Prostate gland (tissue), 2 donors: ENCODE data around the gene HIVEP3. TPM values are rescaled to one million over a fixed set of nuclear protein-coding genes. Genes with fewer than 3 reads are reported as not detected.

Source experiments
- DNase-seq: peaks from one replicate; pipeline ENCODE4 v3.0.0-alpha.2; 2019; ENCODE audit warnings: low spot score
- H3K27ac ChIP-seq, 2 donors: fragments of 200-600 bp; sonication (generic); 2 replicates each; pipeline ENCODE4 v1.5.1; 2017 to 2019
- H3K27me3 ChIP-seq: fragments of 200-600 bp; sonication (generic); replicated peaks from 2 replicates; pipeline ENCODE4 v1.5.1; 2019; ENCODE audit not compliant: insufficient read depth
- H3K36me3 ChIP-seq, 2 donors: fragments of 200-600 bp; sonication (generic); 1 replicate in 1 of 2; 2 replicates in 1 of 2; pipeline versions ENCODE4 v1.5.1 to v1.8.1; 2017 to 2019
- H3K4me1 ChIP-seq: fragments of 200-600 bp; sonication (generic); replicated peaks from 2 replicates; pipeline ENCODE4 v1.5.1; 2019
- H3K4me3 ChIP-seq, 2 donors: fragments of 200-600 bp; sonication (generic); 2 replicates each; pipeline ENCODE4 v1.5.1; 2017 to 2019
- H3K9me3 ChIP-seq: fragments of 200-600 bp; sonication (generic); 2 replicates; pipeline ENCODE4 v1.5.1; 2017
- CTCF ChIP-seq, 4 experiments: fragments of 200-600 bp in 2 of 4; fragments of 450-650 bp in 2 of 4; sonication (generic) in 2 of 4; IDR thresholded peaks; 1 replicate in 3 of 4; 2 replicates in 1 of 4; pipeline ENCODE4 v1.5.1; 2016 to 2019; ENCODE audit warnings: antibody characterized with exemption in 4 of 4, mild to moderate bottlenecking in 2 of 4, moderate library complexity in 2 of 4
- POLR2A ChIP-seq: fragments of 450-650 bp; IDR thresholded peaks from one replicate; pipeline ENCODE4 v1.6.1; 2016; ENCODE audit warnings: antibody characterized with exemption, mild to moderate bottlenecking
- POLR2AphosphoS5 ChIP-seq: sonication (generic); formaldehyde crosslinking; IDR thresholded peaks from one replicate; pipeline ENCODE4 v1.6.1; 2017; ENCODE audit warnings: antibody characterized with exemption
- WGBS: methylation state at CpG from one replicate; pipeline ENCODE4 v1.1.5; 2018; 5-methylcytosine and 5-hydroxymethylcytosine counted together
- intact Hi-C: fragments of 100-400 bp; cut with DNase I; formaldehyde crosslinking; loops from one replicate; pipeline ENCODE4 v1.14.2; 2022
- total RNA-seq, 2 donors: library from RNA; depleted of rRNA; stranded (reverse); fragments of >200 nt; gene quantifications; one replicate each; pipeline ENCODE4 v1.1.0, GENCODE V29; 2016

The HIVEP3 gene
- total RNA-seq, 2 donors from 2014 or later, result 9.3 to 11.2 TPM

- Histone ChIP-seq H3K27me3 (no peaks in the 10 kb centered on the region), H3K4me1 (peaks cover 7% of the 10 kb centered on the region), H3K27ac (no peak overlapping the region), H3K36me3 (no peaks in the 10 kb centered on the region), H3K9me3 (no peaks in the 10 kb centered on the region), H3K4me3 (no peak overlapping the region)
- 63% methylated on average over 10 of the region's 10 CpGs for WGBS
- DNase-seq, result no peak
- intact Hi-C loops, result no loop called here
- TF ChIP-seq POLR2AphosphoS5 (no peak), CTCF (IDR thresholded peaks at IDR 0.05) (no peak), POLR2A (no peak)
Measured at GRCh38 chr1:41619511-41620364, 299.0 kb downstream of the HIVEP3 start.

DNA sequence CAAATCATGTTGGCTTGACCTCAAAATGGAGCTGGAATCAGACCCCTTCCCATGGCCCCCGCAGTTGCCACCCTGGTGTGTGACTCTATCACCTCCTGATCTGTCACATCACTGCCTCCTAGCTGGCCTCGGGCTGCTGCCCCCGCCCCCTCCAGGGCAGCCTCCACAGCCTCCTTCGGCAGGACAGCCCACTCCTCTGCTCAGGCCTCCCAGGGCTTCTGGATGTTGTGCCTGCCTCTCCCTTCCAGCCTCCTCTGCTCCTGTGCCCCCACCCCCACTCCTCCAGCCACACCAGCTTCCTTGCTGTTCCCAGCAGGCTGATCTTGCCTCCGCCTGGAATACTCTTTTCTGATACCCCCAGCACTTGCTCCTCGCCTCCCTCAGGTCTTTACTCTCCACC lies 299.9 kb downstream of the HIVEP3 start:
- DNase-seq, result no peak
- no peak overlapping the region for H3K4me3 ChIP-seq
- intact Hi-C loops, result no loop called here
- no peaks in the 10 kb centered on the region for H3K36me3 ChIP-seq
- WGBS, result 81% methylated on average over 6 of the region's 6 CpGs
- H3K27ac ChIP-seq, result peak overlapping the region in 1 of 2 donors; percentile 28
- no peak for TF ChIP-seq POLR2AphosphoS5
- no peak for TF ChIP-seq CTCF (IDR thresholded peaks at IDR 0.05)
- TF ChIP-seq POLR2A, result no peak
- H3K4me1 ChIP-seq, result peaks cover 7% of the 10 kb centered on the region
- no peaks in the 10 kb centered on the region for H3K27me3 ChIP-seq
- H3K9me3 ChIP-seq, result no peaks in the 10 kb centered on the region

DNA sequence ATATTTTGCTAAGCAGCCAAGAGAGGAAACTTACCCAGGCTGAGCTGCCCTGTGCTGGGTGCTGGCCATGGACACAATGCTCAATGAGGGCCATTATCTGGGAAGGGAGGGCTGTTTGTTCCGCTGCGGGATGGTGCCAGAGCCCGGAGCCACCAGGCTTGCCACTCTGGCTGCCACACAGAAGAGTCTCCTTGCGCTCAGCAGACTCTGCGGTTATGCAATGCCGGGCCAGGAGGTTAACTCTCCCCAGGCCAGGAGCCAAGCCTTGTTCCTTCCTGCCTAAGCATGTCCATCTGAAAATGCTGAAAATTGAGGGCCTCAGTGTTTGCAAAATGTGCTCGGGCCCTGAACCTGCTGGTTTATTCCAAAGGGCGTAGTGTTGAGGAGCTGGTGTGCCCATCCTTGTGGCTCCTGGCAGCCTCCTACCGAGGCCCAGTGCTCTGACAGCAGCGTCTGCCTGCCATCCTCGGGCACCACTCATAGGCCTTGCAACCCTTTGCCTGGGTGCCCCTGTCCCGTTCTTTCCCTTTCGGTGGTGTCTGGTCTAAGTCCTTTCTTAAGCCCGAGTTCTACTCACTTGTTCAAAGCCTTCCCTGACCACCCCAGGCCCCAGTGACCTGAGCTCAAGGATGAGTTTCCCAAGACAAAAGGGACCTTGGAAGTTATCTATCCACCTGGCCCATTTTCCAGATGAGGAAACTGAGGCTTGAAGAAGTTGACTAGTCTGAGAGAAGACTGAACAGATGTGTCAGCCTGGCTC lies 300.5 kb downstream of the HIVEP3 start:
- H3K36me3 ChIP-seq, result no peaks in the 10 kb centered on the region
- peak; percentile 92 for DNase-seq
- TF ChIP-seq POLR2A (no peak), POLR2AphosphoS5 (peak; percentile 87)
- H3K9me3 ChIP-seq, result no peaks in the 10 kb centered on the region
- intact Hi-C loops, result no loop called here
- peak overlapping the region in 1 of 2 donors; percentile 28 for H3K27ac ChIP-seq
- WGBS, result 44% methylated on average over 14 of the region's 14 CpGs
- H3K4me3 ChIP-seq, result no peak overlapping the region
- H3K4me1 ChIP-seq, result peaks cover 7% of the 10 kb centered on the region
- no peaks in the 10 kb centered on the region for H3K27me3 ChIP-seq

DNA sequence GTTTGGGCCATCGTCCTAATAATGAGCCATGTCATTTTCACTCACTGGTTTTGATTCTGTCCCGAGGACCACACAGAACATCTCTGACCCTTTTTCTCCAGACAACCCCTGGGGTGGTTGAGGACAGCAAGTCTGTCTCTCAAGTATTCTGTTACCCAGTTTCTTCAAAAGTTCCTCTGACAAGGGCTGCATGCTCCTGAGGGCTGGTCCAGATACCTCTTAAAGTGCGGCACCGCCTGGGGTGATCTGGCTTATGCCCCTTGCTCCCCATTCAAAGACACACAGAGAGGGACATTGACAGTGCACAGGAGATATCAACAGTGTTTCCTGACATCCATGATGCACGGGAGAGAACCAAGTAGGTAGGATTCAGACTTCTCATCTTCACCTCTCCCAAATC lies 301.4 kb downstream of the HIVEP3 start:
- 73% methylated on average over 5 of the region's 5 CpGs for WGBS
- Histone ChIP-seq H3K9me3 (no peaks in the 10 kb centered on the region), H3K36me3 (no peaks in the 10 kb centered on the region), H3K4me1 (peaks cover 7% of the 10 kb centered on the region), H3K27me3 (no peaks in the 10 kb centered on the region), H3K27ac (peak overlapping the region in 1 of 2 donors; percentile 28), H3K4me3 (no peak overlapping the region)
- intact Hi-C loops, result no loop called here
- DNase-seq, result no peak
- TF ChIP-seq POLR2A, result no peak
- TF ChIP-seq POLR2AphosphoS5, result no peak
- no peak for TF ChIP-seq CTCF (IDR thresholded peaks at IDR 0.05)

GRCh38 chr1:41616563-41616962 lies 302.2 kb downstream of the HIVEP3 start:
- intact Hi-C loops, result no loop called here
- H3K4me3 ChIP-seq, result no peak overlapping the region
- H3K27ac ChIP-seq, result no peak overlapping the region
- H3K9me3 ChIP-seq, result no peaks in the 10 kb centered on the region
- no peak for DNase-seq
- no peak for TF ChIP-seq POLR2AphosphoS5
- TF ChIP-seq CTCF (IDR thresholded peaks at IDR 0.05), result no peak
- no peak for TF ChIP-seq POLR2A
- 84% methylated on average over 2 of the region's 2 CpGs for WGBS
- H3K27me3 ChIP-seq, result no peaks in the 10 kb centered on the region
- peaks cover 7% of the 10 kb centered on the region for H3K4me1 ChIP-seq
- no peaks in the 10 kb centered on the region for H3K36me3 ChIP-seq
